Measurements from ENCODE around the gene SLC25A46.
"Not testable (repeated sequence)": the region's sequence is repeated elsewhere in the genome, so short reads cannot be mapped to it uniquely, and the experiment has no call there.

Gene SLC25A46

DNA sequence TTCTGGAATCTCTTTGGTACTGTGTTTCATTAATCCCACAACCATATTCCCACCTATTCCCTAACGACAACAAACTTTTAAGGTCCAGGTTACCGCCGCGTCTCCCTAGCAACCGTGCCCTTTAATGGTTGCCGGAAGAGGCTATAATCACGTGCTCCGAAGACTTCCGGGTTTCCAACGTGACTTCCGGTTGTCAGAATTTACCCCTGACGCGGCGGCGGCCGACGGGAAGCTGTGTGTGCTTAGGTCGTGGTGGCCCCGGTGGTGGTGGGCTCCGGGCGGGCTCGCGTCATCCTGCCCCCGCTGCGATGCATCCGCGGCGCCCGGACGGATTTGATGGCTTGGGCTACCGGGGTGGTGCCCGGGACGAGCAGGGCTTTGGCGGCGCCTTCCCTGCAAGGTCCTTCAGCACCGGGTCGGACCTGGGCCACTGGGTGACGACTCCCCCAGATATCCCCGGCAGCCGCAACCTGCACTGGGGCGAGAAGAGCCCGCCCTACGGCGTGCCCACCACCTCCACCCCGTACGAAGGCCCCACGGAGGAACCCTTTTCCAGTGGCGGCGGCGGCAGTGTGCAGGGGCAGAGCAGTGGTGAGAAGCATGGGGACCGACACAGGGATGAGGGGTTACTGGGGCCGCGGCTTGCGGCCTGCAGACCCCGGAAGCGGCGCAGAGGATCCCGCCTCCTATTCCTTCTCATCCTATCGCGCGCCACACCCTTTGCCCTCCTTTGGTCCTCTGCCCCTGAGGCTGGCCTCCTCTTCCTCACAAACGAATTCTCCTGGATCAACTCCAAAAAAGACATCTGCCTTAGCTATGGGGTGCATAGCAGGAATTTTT lies at the start of gene SLC25A46:
TSS of gene SLC25A46 (plus strand) at position 196 of the 840 bp plus-strand sequence. CDS start at position 309, 113 bp downstream.
- peak; percentile 92 for DNase-seq

DNA sequence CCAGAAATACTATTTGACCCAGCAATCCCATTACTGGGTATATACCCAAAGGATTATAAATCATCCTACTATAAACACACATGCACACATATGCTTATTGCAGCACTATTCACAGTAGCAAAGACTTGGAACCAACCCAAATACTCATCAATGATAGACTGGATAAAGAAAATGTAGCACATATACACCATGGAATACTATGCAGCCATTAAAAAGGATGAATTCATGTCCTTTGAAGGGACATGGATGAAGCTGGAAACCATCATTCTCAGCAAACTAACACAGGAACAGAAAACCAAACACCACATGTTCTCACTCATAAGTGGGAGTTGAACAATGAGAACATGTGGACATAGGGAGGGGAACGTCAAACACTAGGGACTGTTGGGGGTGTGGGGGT lies 48.2 kb upstream of the SLC25A46 start:
- DNase-seq: not testable (repeated sequence)

DNA sequence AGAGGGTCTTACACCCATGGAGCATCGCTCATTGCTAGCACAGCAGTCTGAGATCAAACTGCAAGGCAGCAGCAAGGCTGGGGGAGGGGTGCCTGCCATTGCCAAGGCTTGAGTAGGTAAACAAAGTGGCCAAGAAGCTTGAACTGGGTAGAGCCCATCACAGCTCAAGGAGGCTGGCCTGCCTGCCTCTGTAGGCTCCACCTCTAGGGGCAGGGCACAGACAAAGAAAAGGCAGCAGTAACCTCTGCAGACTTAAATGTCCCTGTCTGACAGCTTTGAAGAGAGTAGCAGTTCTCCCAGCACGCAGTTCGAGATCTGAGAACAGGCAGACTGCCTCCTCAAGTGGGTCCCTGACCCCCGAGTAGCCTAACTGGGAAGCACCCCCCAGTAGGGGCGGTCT lies 46.1 kb upstream of the SLC25A46 start:
- DNase-seq: not testable (repeated sequence)

DNA sequence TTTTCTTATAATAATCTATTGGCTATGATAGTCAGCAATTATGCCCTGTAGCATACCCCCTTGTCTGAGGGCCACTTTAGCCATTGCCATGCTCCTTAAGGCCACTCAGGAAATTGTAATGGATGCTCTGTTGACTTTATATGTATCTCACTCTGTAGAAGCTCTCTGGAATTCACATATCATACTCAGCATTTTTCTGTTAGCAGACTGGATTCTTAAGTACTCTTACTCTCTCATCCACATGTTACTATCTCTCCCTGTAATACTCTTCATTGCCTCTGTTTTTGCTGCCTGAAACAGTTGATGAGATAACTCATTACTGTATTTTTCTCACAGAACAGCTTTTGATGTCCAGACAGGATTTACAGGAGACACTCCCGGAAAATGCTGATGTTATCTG lies 36.5 kb upstream of the SLC25A46 start:
- DNase-seq: no peak

DNA sequence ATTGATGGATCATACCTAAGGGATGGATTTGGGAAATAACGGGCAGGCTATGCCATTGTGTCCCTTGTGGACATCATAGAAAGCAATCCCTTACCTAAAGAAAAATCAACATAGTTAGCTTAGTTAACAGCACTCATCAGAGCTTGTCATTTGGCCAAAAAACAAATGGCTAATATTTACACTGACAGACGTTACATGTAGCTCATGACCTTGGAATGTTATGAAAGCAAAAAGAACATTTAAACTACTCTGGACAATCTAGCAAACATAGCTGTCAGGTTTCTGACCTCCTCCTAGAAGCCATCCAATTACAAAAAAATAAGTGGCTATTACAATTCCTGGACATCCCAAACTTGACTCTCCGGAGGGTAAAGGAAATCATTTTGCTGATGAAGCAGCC lies 36.1 kb upstream of the SLC25A46 start:
- no peak for DNase-seq

DNA sequence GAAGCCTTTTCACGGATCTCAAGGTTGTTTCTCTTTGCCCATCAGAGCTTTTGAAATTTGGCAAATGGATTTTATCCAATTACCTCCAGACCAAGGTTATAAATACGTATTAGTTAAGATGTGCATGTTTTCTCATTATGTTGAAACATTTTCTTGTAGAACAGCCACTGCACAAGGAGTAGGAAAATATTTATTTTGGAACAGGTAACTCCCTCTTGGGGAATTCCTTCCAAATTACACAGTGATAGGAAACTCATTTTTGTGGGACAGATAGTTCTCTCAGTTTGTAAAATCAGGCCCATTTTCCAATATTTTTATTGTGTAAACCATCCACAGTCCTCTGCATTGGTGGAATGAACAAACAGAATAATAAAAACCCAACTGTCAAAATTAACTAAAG lies 35.3 kb upstream of the SLC25A46 start:
- DNase-seq: no peak

DNA sequence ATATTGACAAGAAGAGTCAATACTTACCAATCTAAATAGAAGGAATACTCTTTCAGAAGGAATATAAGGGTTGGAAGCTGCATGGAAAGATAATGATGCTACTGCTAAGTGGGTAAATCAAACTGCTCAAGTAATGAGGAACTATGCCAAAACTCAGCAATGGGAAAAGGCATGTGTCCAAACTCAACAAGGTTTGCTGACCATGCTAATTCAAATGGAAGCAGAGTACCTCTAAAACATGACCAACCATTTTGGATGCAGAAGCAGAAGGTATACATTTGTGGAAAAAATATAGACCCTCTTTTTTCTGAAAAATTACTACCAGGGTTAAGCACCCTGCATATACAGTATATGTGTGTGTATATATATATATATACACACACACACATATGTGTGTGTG lies 33.5 kb upstream of the SLC25A46 start:
- DNase-seq: no peak

DNA sequence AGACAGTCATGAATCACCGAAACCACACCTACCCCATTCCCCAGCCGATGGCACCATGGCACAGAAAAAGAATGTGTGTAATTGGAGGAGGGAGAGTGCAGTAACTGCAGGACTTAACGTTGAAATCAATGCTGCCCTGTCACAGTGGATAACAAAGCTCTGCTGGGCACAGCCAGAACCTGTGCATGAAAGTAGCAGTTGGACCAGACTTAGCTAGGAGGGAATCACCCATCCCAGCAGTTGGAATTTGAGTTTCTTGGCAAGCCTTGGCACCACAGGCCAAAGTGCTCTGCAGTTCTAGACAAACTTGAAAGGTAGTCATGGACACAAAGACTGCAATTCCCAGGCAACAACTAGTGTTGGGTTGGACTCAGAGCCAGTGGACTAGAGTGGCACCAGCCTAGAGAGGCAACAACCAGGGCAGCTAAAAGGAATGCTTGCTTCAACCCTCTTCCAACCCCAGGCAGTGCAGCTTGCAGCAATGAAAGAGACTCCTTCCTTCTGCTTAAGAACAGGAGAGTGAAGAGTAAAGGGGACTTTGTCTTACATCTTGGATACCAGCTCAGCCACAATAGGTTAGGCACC lies 31.5 kb upstream of the SLC25A46 start:
- no peak for DNase-seq

DNA sequence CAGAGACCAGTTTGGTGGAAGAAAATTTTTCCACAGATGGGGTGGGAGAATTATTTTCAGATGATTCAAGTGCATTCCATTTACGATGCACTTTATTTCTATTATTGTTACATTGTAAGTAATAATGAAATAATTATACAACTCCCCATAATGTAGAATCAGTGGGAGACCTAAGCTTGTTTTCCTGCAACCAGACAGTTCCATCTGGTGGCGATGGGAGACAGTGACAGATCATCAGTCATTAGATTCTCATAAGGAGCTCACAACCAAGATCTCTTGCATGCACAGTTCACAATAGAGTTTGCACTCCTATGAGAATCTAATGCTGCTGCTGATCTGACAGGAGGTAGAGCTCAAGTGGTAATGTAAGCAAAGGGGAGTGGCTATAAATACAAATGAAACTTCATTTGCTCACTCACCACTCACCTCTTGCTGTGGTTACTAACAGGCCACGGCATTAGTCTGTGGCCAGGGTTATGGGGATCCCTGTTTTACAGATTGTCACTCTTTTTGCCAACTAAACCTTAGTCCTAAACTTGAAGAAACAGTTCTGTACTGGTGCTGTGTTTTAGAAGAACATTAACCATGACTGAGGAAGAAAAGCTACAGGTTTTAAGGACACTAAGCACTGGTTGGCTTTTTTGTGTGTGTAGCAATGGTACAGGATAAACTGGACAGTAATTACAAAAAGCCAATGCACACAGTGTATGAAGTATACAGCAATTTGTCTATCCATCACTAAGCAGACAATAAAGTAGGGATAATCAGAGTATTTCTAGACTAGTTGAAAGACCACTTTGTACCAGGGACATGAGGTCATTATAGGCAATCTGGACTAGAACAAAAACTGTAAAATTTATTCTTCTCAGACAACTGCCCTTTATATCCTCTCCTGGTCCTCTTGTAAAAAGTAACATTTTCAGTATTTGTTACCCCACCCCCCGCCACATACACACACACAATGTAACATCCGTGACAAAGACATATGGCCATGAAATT lies 22.3 kb upstream of the SLC25A46 start:
- DNase-seq: no peak

DNA sequence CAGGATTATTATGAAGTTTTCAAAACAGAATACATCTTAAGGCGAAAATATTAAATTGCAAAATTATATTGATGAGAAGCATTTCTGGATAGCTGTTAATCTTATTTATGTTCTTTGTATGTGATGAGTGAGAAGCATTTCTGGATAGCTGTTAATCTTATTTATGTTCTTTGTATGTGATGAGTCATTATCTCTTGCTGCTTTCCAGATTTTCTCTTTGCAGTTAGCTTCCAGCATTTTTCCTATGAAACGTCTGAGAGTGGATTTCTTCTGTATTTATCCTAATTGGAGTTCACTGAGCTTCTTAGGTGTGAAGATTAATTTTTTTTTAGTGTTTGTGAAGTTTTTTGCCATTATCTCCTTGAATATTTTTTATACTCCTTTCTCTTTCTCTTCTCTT lies 20.5 kb upstream of the SLC25A46 start:
- no peak for DNase-seq

DNA sequence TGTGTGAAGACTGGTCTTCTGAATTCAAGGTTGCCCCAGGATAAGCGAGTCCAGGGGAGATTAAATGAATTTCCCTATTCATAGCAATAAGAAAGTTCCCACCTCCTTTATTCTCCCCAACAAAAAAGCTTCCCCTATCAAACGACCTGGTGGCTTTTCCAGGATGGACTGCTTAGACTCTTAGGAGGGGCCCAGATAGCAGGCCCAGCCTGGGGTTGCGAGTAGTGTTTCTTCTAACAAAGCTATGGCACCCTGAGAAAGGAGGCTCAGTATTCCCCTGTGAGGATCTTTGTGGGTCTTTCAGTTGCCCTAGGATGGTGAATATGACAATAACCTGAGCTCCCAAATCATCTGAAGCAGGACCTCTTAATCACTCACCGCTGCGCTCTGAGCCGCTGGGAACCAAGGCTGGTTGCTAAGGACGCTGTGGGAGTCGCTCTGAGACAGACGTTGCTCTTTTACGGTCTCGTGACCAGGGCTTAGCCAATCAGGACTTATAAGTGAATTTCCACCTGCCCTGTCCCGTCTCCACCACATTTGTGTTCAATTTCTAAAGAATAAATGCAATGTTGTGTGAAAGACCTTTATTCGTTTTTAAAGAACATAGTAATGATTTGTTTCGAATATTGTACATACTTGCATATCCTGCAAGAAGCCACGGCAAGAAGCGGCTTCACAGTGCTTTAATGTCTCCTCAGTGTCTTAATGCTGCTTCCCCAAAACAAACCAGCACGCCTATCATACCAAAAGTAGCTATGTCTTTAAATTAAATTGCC lies 12.4 kb upstream of the SLC25A46 start, which contains the start of gene TMEM232:
TSS of gene TMEM232 (minus strand) at position 423 of the 776 bp plus-strand sequence. CDS start 59,319 bp downstream, outside the sequence.
- peak; percentile 82 for DNase-seq

DNA sequence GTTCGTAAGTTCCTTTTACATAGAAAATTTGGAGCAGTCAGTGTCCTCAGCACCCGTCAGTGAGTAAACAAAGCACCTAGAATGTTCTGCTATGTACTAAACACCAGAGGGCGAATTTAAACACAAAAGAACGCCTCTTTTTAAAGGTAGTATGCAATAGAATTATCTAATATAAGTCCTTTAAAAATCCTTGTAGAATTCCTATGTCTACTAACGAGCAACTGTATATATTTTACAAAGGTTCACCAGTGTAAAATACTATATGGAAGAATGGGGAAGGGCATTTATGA lies 11.8 kb upstream of the SLC25A46 start:
- no peak for DNase-seq

DNA sequence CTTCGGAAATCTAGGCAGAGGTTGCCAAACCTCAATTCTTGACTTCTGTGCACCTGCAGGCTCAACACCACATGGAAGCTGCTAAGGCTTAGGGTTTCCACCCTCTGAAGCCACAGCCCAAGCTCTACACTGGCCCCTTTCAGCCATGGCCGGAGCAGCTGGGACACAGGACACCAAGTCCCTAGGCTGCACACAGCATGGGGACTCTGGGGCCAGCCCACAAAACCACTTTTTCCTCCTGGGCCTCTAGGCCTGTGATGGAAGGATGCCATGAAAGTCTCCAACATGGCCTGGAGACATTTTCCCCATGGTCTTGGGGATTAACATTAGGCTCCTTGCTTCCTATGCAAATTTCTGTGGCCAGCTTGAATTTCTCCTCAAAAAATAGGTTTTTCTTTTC lies 7.3 kb upstream of the SLC25A46 start:
- DNase-seq: not testable (repeated sequence)

DNA sequence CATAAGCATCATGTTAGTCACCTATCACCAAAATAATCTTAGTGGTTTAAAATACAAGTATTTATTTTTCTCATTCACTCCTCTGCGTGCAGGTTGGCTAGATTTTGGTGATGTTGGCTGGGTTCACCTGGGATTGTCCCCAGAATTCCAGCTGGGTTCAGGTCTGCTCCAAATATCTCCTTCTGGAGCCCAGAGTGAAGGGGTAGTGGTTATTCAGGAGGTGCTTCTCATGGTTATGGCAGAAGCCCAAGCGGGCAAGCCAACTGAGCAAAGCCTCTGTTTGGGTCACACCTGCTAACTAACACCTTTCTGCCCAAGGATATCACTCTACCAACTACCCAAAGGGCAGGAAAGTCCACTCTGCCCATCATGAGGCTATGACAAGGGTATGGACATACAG lies 4.7 kb upstream of the SLC25A46 start:
- no peak for DNase-seq

DNA sequence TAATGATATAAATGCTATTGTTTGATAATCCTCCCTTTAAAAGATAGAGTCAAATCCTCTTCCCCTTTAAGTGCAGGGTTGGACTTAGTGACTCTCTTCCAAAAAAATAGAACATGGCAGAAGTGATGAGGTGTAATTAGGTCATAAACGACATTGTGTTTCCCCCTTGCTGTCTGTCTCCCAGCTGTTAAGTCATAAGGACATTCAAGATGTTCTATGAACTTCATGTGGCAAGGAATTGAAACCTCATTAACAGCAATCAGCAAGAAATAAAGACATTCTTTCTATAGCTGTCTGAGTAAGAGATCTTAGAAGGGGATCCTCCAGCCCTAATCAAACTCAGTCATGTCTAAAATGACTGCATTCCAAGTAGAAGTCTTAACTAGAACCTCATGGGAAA lies 3.3 kb upstream of the SLC25A46 start:
- DNase-seq: no peak

DNA sequence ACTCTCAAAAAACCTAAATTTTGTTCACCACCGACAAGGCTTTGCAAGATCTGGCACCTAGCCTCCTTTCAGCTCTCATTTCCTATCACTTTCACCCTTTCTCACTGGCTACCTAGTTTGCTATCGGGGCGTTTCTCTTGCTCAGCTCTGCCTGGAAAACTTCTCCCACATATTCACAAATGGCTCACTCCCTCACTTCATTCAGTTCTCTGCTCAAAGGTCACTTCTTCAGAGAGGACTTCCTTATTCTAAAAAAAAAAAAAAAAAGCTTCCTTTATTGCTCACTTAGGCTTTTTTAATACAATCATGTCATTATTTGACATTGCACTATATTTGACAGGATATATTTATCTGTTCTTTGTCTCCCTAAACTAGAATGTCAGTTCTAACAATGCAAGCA lies 2.1 kb upstream of the SLC25A46 start:
- no peak for DNase-seq

DNA sequence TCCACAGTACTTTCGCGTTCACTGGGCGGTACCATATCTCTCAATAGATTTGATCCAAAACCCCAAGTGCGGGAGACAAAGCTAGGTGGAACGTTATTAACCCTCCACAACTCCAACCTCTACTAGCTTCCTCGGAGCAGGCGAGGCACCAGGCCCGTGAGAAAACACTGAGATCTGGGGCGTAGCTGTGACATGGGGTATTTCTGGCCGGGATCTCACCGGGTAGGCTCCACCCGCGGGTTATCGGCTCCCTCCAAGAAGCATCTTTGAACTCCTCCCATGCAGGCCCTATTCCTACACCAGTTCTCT lies 350 bp upstream of the SLC25A46 start:
- no peak for DNase-seq

DNA sequence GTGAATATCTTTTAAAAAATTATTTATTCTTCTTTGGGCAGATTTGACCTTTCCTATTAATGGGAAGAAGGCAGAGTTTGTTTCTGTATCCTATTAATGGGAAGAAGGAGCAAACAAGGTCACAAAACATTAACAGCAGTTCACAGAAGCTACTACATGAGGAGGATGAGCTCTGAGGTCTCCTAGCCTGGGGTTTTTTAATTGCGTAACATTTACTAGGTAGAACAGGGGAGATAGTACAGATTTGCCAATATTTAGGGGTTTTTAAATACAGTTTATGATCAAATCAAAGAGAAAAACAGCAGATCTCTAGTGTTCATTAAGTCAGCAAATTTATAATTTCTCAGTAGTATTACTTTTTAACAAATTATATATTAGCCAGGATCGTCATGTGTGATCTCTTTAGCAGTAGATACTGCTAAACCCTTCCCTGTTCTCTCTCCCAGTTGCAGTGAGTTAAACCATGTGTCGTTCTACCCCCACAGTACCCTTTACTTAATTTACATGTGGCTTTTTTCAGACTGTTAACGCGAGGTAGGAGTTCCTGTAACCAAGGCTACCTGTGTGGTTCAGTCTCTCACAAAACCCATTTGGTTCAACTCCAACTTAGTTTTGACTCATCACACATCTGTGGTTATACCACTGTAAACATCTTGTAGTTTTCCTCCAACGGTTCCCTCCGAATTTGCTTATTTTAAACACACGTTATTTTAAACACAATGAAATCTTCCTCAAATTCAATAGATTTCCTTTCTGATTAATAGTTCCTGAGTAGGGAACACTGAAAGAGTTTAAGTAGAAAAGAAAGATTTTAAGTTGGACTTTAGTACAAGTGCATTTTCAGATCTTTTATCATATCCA lies 13.3 kb downstream of the SLC25A46 start:
- DNase-seq: peak; percentile 73

DNA sequence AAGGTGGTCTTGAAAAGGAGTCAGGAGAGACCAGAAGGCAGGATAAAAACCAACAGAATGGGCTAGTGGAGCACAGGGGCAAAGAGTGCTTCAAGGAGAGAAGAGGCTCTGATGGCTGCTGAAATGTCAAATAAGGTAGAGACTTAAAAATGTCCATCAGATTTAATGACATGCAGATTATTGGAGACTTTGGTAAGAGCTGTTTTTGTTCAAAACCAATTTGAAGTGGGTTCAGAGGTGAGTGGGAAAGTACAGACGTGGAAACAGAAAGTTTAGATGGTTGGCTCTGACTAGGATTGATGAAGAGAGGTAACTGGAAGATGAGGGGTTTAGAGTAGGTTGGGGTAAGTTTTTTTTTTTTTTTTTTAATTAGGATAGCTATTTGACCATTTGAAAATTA lies 14.1 kb downstream of the SLC25A46 start:
- peak; percentile 25 for DNase-seq

DNA sequence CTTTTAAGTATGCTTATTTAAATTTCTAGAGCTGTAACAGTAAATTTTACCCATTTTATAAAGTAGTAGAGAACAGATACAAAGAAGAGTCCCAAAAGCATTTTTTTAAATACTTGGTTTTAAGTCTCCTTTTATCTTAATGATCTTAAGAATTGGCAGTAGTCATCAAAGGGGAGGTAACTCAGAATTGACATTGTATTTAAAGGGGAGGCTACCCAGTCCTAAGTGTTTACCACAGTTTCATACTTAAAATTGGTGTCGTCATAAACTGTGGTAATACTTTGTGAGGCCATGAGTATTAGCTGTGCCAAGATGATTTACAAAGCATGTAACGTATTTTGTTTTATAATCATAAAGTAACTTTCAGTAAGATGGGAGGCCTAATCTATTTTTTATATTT lies 14.8 kb downstream of the SLC25A46 start:
- DNase-seq: peak; percentile 34

DNA sequence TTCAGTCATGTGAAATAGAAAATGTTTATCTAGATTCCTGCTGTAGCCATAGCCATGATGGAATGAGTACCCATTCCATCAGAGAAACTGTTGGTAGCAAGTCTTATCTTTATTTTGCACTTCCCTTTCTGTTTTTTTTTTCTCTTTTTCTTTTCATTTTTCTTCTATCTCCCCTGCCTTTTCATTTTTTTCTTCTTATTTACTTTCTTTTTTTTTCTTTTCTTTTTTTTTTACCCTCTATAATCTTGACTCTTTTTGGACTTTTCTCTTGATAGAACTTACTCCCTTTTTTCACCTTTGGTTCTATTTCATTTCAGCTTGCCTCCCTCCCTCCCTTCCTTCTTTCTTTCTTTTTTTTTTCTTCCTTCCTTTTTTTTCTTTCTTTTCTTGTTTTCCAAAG lies 15.4 kb downstream of the SLC25A46 start:
- no peak for DNase-seq

Measured in CD4-positive, alpha-beta T cell treated with Interleukin-17A for 1 hour (primary cell).